ENCODE measurements around the gene BCS1L.

- TF ChIP-seq POLR2A (IDR thresholded peaks at IDR 0.05; ENCODE audit: low read depth, low read length) (no peak), TAF1 (IDR thresholded peaks at IDR 0.05; ENCODE audit: borderline replicate concordance, low read depth, low read length) (no peak)
Observed at GRCh38 chr2:218709908-218710307, 50.4 kb downstream of the BCS1L start.
